HEK293T (cell line): ENCODE results near the gene LSP1.

Source experiments
- CTCF ChIA-PET: fragments of 350-600 bp; formaldehyde crosslinking; extraction: SDS; loops from one replicate; lab custom pipeline; 2021; ENCODE audit warnings: antibody characterized with exemption, inconsistent platforms; lab: Yijun Ruan, JAX
- POLR2A ChIA-PET: fragments of 350-600 bp; formaldehyde crosslinking; extraction: SDS; loops from one replicate; lab custom pipeline; 2020; ENCODE audit warnings: antibody characterized with exemption, inconsistent platforms; lab: Yijun Ruan, JAX
- DNase-seq: peaks from one replicate; pipeline ENCODE4 v3.0.0; 2012; ENCODE audit warnings: mixed read lengths; ENCODE audit errors: extremely low spot score
- ARNT ChIP-seq: fragments of 450-650 bp; IDR thresholded peaks from 2 replicates; pipeline ENCODE4 v1.6.1; 2017; ENCODE audit warnings: mild to moderate bottlenecking
- BHLHE40 ChIP-seq: fragments of 450-650 bp; IDR thresholded peaks from 2 replicates; pipeline ENCODE4 v1.6.1; 2016; ENCODE audit warnings: mild to moderate bottlenecking, moderate library complexity, borderline replicate concordance
- CTBP1 ChIP-seq: fragments of 450-650 bp; IDR thresholded peaks from 2 replicates; pipeline ENCODE4 v1.6.1; 2016; ENCODE audit warnings: borderline replicate concordance
- ELF4 ChIP-seq: fragments of 450-650 bp; IDR thresholded peaks from 2 replicates; pipeline ENCODE4 v1.6.1; 2017; ENCODE audit warnings: antibody characterized with exemption
- FOXA1 ChIP-seq: fragments of 450-650 bp; IDR thresholded peaks from 2 replicates; pipeline ENCODE4 v1.6.1; 2016; ENCODE audit warnings: mild to moderate bottlenecking
- FOXK2 ChIP-seq: fragments of 450-650 bp; IDR thresholded peaks from 2 replicates; pipeline ENCODE4 v1.6.1; 2016; ENCODE audit warnings: mild to moderate bottlenecking
- FOXM1 ChIP-seq: fragments of 450-650 bp; IDR thresholded peaks from 2 replicates; pipeline ENCODE4 v1.6.1; 2017; ENCODE audit warnings: mild to moderate bottlenecking, borderline replicate concordance
- HDGF ChIP-seq: fragments of 450-650 bp; IDR thresholded peaks from 2 replicates; pipeline ENCODE4 v1.6.1; 2017; ENCODE audit warnings: antibody characterized with exemption, borderline replicate concordance
- L3MBTL2 ChIP-seq: fragments of 450-650 bp; conservative IDR thresholded peaks from 2 replicates; pipeline ENCODE4 v1.6.1; 2016; ENCODE audit warnings: mild to moderate bottlenecking
- LEF1 ChIP-seq: fragments of 450-650 bp; IDR thresholded peaks from 2 replicates; pipeline ENCODE4 v1.6.1; 2017; ENCODE audit warnings: mild to moderate bottlenecking, borderline replicate concordance
- NFRKB ChIP-seq: fragments of 450-650 bp; IDR thresholded peaks from 2 replicates; pipeline ENCODE4 v1.6.1; 2016; ENCODE audit warnings: mild to moderate bottlenecking, moderate library complexity
- PKNOX1 ChIP-seq: fragments of 450-650 bp; IDR thresholded peaks from 2 replicates; pipeline ENCODE4 v1.6.1; 2016
- SP1 ChIP-seq: fragments of 450-650 bp; IDR thresholded peaks from 2 replicates; pipeline ENCODE4 v1.6.1; 2017
- SUZ12 ChIP-seq: fragments of 450-650 bp; IDR thresholded peaks from 2 replicates; pipeline ENCODE4 v1.6.1; 2016; ENCODE audit warnings: mild to moderate bottlenecking
- TARDBP ChIP-seq: fragments of 450-650 bp; IDR thresholded peaks from 2 replicates; pipeline ENCODE4 v1.6.1; 2016
- ZNF384 ChIP-seq: fragments of 450-650 bp; IDR thresholded peaks from 2 replicates; pipeline ENCODE4 v1.6.1; 2016

Gene LSP1

GRCh38 chr11:1830322-1831223, 22.3 kb upstream of the LSP1 start:
- no peak for DNase-seq
- TF ChIP-seq FOXA1: no peak
- no peak for TF ChIP-seq BHLHE40
- no peak for TF ChIP-seq ELF4
- no peak for TF ChIP-seq FOXM1
- no peak for TF ChIP-seq LEF1
- TF ChIP-seq L3MBTL2: no peak
- TF ChIP-seq SP1: no peak
- TF ChIP-seq ARNT: no peak
- no peak for TF ChIP-seq PKNOX1
- TF ChIP-seq SUZ12: no peak
- no peak for TF ChIP-seq TARDBP
- TF ChIP-seq HDGF: no peak
- TF ChIP-seq CTBP1: no peak
- no peak for TF ChIP-seq ZNF384
- no peak for TF ChIP-seq NFRKB
- TF ChIP-seq FOXK2: no peak
- ChIA-PET CTCF (interaction anchor here (1.5 to 4.6 kb wide), 2 partner anchors 137 to 178 kb away, joined by 3 to 77 read pairs; no protein-coding TSS in a partner anchor), POLR2A (interaction anchor here (1.1 kb wide), 1 partner anchor 136 kb away, joined by 3 read pairs; no protein-coding TSS in a partner anchor)

- POLR2A ChIA-PET: no interaction called here
- CTCF ChIA-PET: interaction anchor here (0.6 to 4.6 kb wide), 8 partner anchors 9 to 325 kb away, joined by 3 to 77 read pairs (median 5); no protein-coding TSS in a partner anchor
- TF ChIP-seq HDGF (no peak), ELF4 (no peak), FOXM1 (no peak), PKNOX1 (no peak), CTBP1 (no peak), ZNF384 (no peak), TARDBP (no peak), SUZ12 (no peak), SP1 (no peak), FOXK2 (no peak)
- DNase-seq: no peak
These were observed 21.3 kb upstream of the LSP1 start for GRCh38 chr11:1831338-1832210.

- no peak for TF ChIP-seq BHLHE40
- no peak for TF ChIP-seq SP1
- no peak for TF ChIP-seq LEF1
- no peak for TF ChIP-seq FOXK2
- no peak for TF ChIP-seq CTBP1
- TF ChIP-seq NFRKB: no peak
- no peak for TF ChIP-seq L3MBTL2
- no peak for TF ChIP-seq SUZ12
- TF ChIP-seq HDGF: no peak
- no peak for TF ChIP-seq PKNOX1
- TF ChIP-seq FOXA1: no peak
- TF ChIP-seq FOXM1: no peak
- TF ChIP-seq ARNT: no peak
- no peak for TF ChIP-seq ZNF384
- TF ChIP-seq ELF4: no peak
- TF ChIP-seq TARDBP: no peak
- ChIA-PET CTCF (interaction anchor here (0.6 to 4.6 kb wide), 36 partner anchors 9 to 324 kb away, joined by 3 to 77 read pairs (median 4); partner anchors contain the start of gene KRTAP5-6), POLR2A (interaction anchor here (3.1 kb wide), 1 partner anchor 139 kb away, joined by 30 read pairs; no protein-coding TSS in a partner anchor)
- DNase-seq: peak; percentile 81
These were observed 20.5 kb upstream of the LSP1 start for GRCh38 chr11:1832211-1832919.

GRCh38 chr11:1832920-1833295, 20.0 kb upstream of the LSP1 start:
- ChIA-PET POLR2A (interaction anchor here (3.1 kb wide), 1 partner anchor 140 kb away, joined by 30 read pairs; no protein-coding TSS in a partner anchor), CTCF (interaction anchor here (0.6 to 4.6 kb wide), 36 partner anchors 8 to 323 kb away, joined by 3 to 77 read pairs (median 4); partner anchors contain the start of gene KRTAP5-6)
- no peak for TF ChIP-seq FOXK2
- no peak for TF ChIP-seq NFRKB
- TF ChIP-seq FOXM1: no peak
- no peak for TF ChIP-seq ARNT
- TF ChIP-seq TARDBP: no peak
- TF ChIP-seq BHLHE40: no peak
- DNase-seq: no peak
